Measurements from ENCODE around the gene AXDND1. TPM values are rescaled to one million over a fixed set of nuclear protein-coding genes. Genes with fewer than 3 reads are reported as not detected.
"Not testable (repeated sequence)": the region's sequence is repeated elsewhere in the genome, so short reads cannot be mapped to it uniquely, and the experiment has no call there.

AXDND1 gene
- total and polyA plus RNA-seq, 8 donors = 0.55 to 18.4 (median 2.7) TPM; not detected in 2

DNA sequence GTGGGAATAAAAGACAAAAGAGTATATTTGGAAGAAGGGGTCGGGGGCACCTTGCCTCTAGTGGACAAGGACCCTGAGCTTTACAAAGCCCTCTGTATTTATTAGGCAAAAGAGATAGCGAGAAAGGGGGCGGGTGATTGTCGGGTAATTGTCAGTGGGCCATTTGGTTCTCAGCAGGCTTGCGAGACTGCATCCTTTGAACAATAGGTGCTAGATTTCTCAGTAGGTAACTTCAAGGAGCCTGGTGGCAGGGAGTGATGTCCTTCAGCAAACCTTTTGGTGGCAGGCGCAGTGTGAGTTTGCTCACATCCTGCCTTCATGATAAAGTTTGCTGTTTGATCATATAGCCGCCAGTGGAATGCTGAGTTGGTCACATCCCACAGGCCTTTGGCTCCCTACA, 71.4 kb downstream of the AXDND1 start:
- Histone ChIP-seq H3K4me1 (no peaks in the 10 kb centered on the region), H3K27ac (no peak overlapping the region), H3K4me3 (no peak overlapping the region), H3K36me3 (no peaks in the 10 kb centered on the region), H3K9me3 (no peaks in the 10 kb centered on the region), H3K27me3 (no peaks in the 10 kb centered on the region)
- intact Hi-C loops (cut with DNase I; ENCODE audit: low total_unique reads) = no loop called here
- TF ChIP-seq POLR2A (IDR thresholded peaks at IDR 0.05) (no peak), POLR2AphosphoS5 (IDR thresholded peaks at IDR 0.05) (no peak), EP300 (IDR thresholded peaks at IDR 0.05) (no peak)
- TF ChIP-seq, protein P1, sequence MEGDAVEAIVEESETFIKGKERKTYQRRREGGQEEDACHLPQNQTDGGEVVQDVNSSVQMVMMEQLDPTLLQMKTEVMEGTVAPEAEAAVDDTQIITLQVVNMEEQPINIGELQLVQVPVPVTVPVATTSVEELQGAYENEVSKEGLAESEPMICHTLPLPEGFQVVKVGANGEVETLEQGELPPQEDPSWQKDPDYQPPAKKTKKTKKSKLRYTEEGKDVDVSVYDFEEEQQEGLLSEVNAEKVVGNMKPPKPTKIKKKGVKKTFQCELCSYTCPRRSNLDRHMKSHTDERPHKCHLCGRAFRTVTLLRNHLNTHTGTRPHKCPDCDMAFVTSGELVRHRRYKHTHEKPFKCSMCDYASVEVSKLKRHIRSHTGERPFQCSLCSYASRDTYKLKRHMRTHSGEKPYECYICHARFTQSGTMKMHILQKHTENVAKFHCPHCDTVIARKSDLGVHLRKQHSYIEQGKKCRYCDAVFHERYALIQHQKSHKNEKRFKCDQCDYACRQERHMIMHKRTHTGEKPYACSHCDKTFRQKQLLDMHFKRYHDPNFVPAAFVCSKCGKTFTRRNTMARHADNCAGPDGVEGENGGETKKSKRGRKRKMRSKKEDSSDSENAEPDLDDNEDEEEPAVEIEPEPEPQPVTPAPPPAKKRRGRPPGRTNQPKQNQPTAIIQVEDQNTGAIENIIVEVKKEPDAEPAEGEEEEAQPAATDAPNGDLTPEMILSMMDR (IDR thresholded peaks at IDR 0.05) = no peak
- no peak for DNase-seq
- WGBS, 5 donors = 82 to 90% (median 84%) methylated on average over 7 of the region's 7 CpGs

GRCh38 chr1:179439646-179440045, 73.9 kb downstream of the AXDND1 start:
- DNase-seq; H3K36me3 ChIP-seq; H3K9me3 ChIP-seq; H3K27ac ChIP-seq; H3K4me3 ChIP-seq; H3K27me3 ChIP-seq; H3K4me1 ChIP-seq; intact Hi-C loops (cut with DNase I; ENCODE audit: low total_unique reads): not testable (repeated sequence)
- WGBS, 5 donors = 79 to 93% (median 87%) methylated on average over 8 to 9 of the region's 9 CpGs

- H3K27me3 ChIP-seq; H3K27ac ChIP-seq; H3K36me3 ChIP-seq; intact Hi-C loops (cut with DNase I; ENCODE audit: low total_unique reads); DNase-seq; H3K4me3 ChIP-seq; H3K4me1 ChIP-seq; H3K9me3 ChIP-seq: not testable (repeated sequence)
- WGBS, 5 donors = 77 to 93% (median 85%) methylated on average over 2 of the region's 2 CpGs
Observed at GRCh38 chr1:179440301-179440700, 74.5 kb downstream of the AXDND1 start.

DNA sequence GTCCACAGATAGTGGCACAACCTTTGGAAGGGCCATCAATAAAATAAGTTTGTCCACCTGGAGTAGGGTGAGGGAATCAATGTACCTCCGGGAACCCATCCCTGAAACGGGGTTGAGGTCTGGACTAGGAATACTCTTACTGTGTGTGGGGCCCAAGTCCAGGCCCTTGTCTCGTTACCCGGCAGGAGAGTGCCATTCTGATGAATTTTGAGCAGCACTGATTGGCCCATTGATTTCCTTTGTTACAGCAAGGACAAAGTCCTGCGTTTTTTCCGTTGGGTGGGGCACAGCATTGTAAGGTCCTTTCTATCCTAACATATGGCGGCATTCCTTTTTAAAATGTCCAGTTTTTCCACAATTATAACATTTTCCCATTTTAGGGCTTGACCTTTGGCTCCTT, 75.2 kb downstream of the AXDND1 start:
- intact Hi-C loops (cut with DNase I; ENCODE audit: low total_unique reads) = no loop called here

GRCh38 chr1:179441501-179441900, 75.7 kb downstream of the AXDND1 start:
- WGBS, 5 donors = 74 to 93% (median 83%) methylated on average over 6 of the region's 6 CpGs
- H3K27ac ChIP-seq = no peak overlapping the region

More for the DNA sequence above, 75.2 kb downstream of the AXDND1 start:
- no peaks in the 10 kb centered on the region for H3K9me3 ChIP-seq
- H3K27me3 ChIP-seq = no peaks in the 10 kb centered on the region
- H3K36me3 ChIP-seq = no peaks in the 10 kb centered on the region
- no peak overlapping the region for H3K4me3 ChIP-seq
- H3K4me1 ChIP-seq = no peaks in the 10 kb centered on the region
- H3K27ac ChIP-seq = no peak overlapping the region
- DNase-seq = peak in 1 of 2 donors; percentile 26
- 61 to 84% (median 68%) methylated on average over 7 of the region's 7 CpGs for WGBS, 5 donors
- TF ChIP-seq EP300 (IDR thresholded peaks at IDR 0.05) (no peak), POLR2A (IDR thresholded peaks at IDR 0.05) (no peak)

GRCh38 chr1:179442846-179443245, 77.1 kb downstream of the AXDND1 start:
- H3K27ac ChIP-seq; H3K27me3 ChIP-seq; H3K4me1 ChIP-seq; intact Hi-C loops (cut with DNase I; ENCODE audit: low total_unique reads); H3K9me3 ChIP-seq; DNase-seq; H3K4me3 ChIP-seq; H3K36me3 ChIP-seq: not testable (repeated sequence)
- 85 to 88% (median 87%) methylated on average over 10 of the region's 10 CpGs for WGBS, 5 donors

More at GRCh38 chr1:179441501-179441900, 75.7 kb downstream of the AXDND1 start:
- Histone ChIP-seq H3K36me3 (no peaks in the 10 kb centered on the region), H3K4me1 (no peaks in the 10 kb centered on the region), H3K4me3 (no peak overlapping the region), H3K27me3 (no peaks in the 10 kb centered on the region), H3K9me3 (no peaks in the 10 kb centered on the region)
- TF ChIP-seq EP300 (IDR thresholded peaks at IDR 0.05) (no peak), POLR2AphosphoS5 (IDR thresholded peaks at IDR 0.05) (no peak), POLR2A (IDR thresholded peaks at IDR 0.05) (no peak)
- TF ChIP-seq, protein P1 (IDR thresholded peaks at IDR 0.05) = no peak
- intact Hi-C loops (cut with DNase I; ENCODE audit: low total_unique reads) = no loop called here
- DNase-seq = no peak

- Histone ChIP-seq H3K27ac (no peak overlapping the region), H3K9me3 (no peaks in the 10 kb centered on the region), H3K27me3 (no peaks in the 10 kb centered on the region), H3K4me3 (no peak overlapping the region), H3K4me1 (no peaks in the 10 kb centered on the region), H3K36me3 (no peaks in the 10 kb centered on the region)
- no peak for DNase-seq
- TF ChIP-seq EP300 (IDR thresholded peaks at IDR 0.05) = no peak
- TF ChIP-seq POLR2AphosphoS5 (IDR thresholded peaks at IDR 0.05) = no peak
- TF ChIP-seq POLR2A (IDR thresholded peaks at IDR 0.05) = no peak
- intact Hi-C loops (cut with DNase I; ENCODE audit: low total_unique reads) = no loop called here
Observed at GRCh38 chr1:179445593-179445992, 79.8 kb downstream of the AXDND1 start.

All from stomach (tissue), 9 donors.